Activated T-cell treated with anti-CD3 and anti-CD28 coated beads, Interleukin-2, amount 50 U/mL, for 72 hours (primary cell): ENCODE data around the gene CEP63. TPM values are rescaled to one million over a fixed set of nuclear protein-coding genes. Genes with fewer than 3 reads are reported as not detected.

Source experiments
- ATAC-seq, 2 donors: fragments of 150-1000 bp; cut with Tn5 transposase; replicated peaks in 1 of 2; 2 replicates each; pipeline ENCODE4 v1.10.0; 2021; ENCODE audit warnings: moderate library complexity in 2 of 2, mild to moderate bottlenecking in 1 of 2
- DNase-seq, 2 donors: peaks; one replicate each; pipeline ENCODE4 v3.0.0; 2021 to 2022; ENCODE audit warnings: mixed read lengths in 1 of 2
- H3K27ac Mint-ChIP-seq: one replicate; pipeline ENCODE4 v1.8.0; 2022; ENCODE audit warnings: mild to moderate bottlenecking, moderate library complexity, mixed read lengths
- H3K27me3 Mint-ChIP-seq: one replicate; pipeline ENCODE4 v1.8.0; 2022; ENCODE audit warnings: low read depth, mixed read lengths
- H3K36me3 Mint-ChIP-seq, 2 donors: one replicate each; pipeline ENCODE4 v1.8.0; 2022; ENCODE audit warnings: mixed read lengths in 2 of 2, mild to moderate bottlenecking in 1 of 2; ENCODE audit not compliant: insufficient read depth in 2 of 2
- H3K4me1 Mint-ChIP-seq: one replicate; pipeline ENCODE4 v1.8.0; 2022; ENCODE audit warnings: low read depth, mixed read lengths
- H3K4me3 Mint-ChIP-seq, 2 donors: one replicate each; pipeline ENCODE4 v1.8.0; 2022; ENCODE audit warnings: mild to moderate bottlenecking in 2 of 2, mixed read lengths in 2 of 2, moderate library complexity in 2 of 2
- H3K9me3 Mint-ChIP-seq, 2 donors: one replicate each; pipeline ENCODE4 v1.8.0; 2022; ENCODE audit warnings: mixed read lengths in 2 of 2
- total RNA-seq, 2 donors: library from RNA; stranded (reverse); gene quantifications; one replicate each; pipeline ENCODE4 v1.2.3, GENCODE V29; 2022

Gene CEP63
- total RNA-seq, 2 donors from 2014 or later = 25.1 to 33.6 TPM

- Mint-ChIP-seq H3K4me3 (no peak overlapping the region), H3K9me3 (no peaks in the 10 kb centered on the region), H3K36me3 (no peaks in the 10 kb centered on the region), H3K4me1 (peaks cover 9% of the 10 kb centered on the region), H3K27me3 (peaks cover 13% of the 10 kb centered on the region), H3K27ac (no peak overlapping the region)
- no peak for ATAC-seq
- DNase-seq = no peak
Observed at GRCh38 chr3:134602440-134602814, 116.6 kb downstream of the CEP63 start.

DNA sequence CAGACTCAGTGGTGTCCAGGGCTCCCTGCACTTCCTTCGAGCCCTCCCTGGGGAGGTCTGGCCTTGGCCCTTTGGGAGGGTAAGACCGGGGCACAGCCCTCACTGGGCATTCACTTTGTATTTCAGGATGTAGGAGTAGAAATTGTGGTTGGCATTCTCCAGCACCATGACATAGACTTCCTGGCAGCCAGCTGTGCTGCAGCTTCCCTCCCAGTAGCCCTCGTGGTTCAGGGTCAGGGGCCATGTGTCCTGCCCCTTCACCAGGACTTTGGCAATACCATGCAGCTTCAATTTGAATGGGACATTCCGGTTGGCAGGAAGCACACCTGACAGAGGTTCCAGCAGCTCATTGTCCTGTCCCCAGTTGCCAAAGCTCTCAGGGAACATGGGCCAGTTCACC lies 117.6 kb downstream of the CEP63 start:
- no peaks in the 10 kb centered on the region for H3K9me3 Mint-ChIP-seq
- H3K4me1 Mint-ChIP-seq = peaks cover 9% of the 10 kb centered on the region
- DNase-seq (no peak), ATAC-seq (no peak)
- peaks cover 13% of the 10 kb centered on the region for H3K27me3 Mint-ChIP-seq
- no peak overlapping the region for H3K27ac Mint-ChIP-seq
- H3K36me3 Mint-ChIP-seq = no peaks in the 10 kb centered on the region
- H3K4me3 Mint-ChIP-seq = no peak overlapping the region

GRCh38 chr3:134603956-134604355 lies 118.1 kb downstream of the CEP63 start:
- H3K27me3 Mint-ChIP-seq = peaks cover 13% of the 10 kb centered on the region
- DNase-seq = no peak

GRCh38 chr3:134605556-134605955 lies 119.7 kb downstream of the CEP63 start:
- peaks cover 11% of the 10 kb centered on the region for H3K27me3 Mint-ChIP-seq
- H3K27ac Mint-ChIP-seq = no peak overlapping the region
- peaks cover 7% of the 10 kb centered on the region for H3K4me1 Mint-ChIP-seq
- ATAC-seq (no peak), DNase-seq (no peak)
- no peaks in the 10 kb centered on the region for H3K36me3 Mint-ChIP-seq
- H3K4me3 Mint-ChIP-seq = no peak overlapping the region
- H3K9me3 Mint-ChIP-seq = no peaks in the 10 kb centered on the region

More at GRCh38 chr3:134603956-134604355, 118.1 kb downstream of the CEP63 start:
- Mint-ChIP-seq H3K27ac (no peak overlapping the region), H3K36me3 (no peaks in the 10 kb centered on the region), H3K9me3 (no peaks in the 10 kb centered on the region), H3K4me1 (peaks cover 9% of the 10 kb centered on the region), H3K4me3 (no peak overlapping the region)
- no peak for ATAC-seq

GRCh38 chr3:134606033-134607025 lies 120.5 kb downstream of the CEP63 start:
- DNase-seq (no peak), ATAC-seq (no peak)
- Mint-ChIP-seq H3K4me1 (no peaks in the 10 kb centered on the region), H3K27ac (no peak overlapping the region), H3K4me3 (no peak overlapping the region), H3K27me3 (peaks cover 8% of the 10 kb centered on the region), H3K36me3 (no peaks in the 10 kb centered on the region), H3K9me3 (no peaks in the 10 kb centered on the region)

GRCh38 chr3:134607054-134608022 lies 121.5 kb downstream of the CEP63 start:
- ATAC-seq (no peak), DNase-seq (no peak)
- no peak overlapping the region for H3K27ac Mint-ChIP-seq
- H3K36me3 Mint-ChIP-seq = no peaks in the 10 kb centered on the region
- peaks cover 8% of the 10 kb centered on the region for H3K27me3 Mint-ChIP-seq
- H3K9me3 Mint-ChIP-seq = no peaks in the 10 kb centered on the region
- H3K4me3 Mint-ChIP-seq = no peak overlapping the region
- no peaks in the 10 kb centered on the region for H3K4me1 Mint-ChIP-seq

DNA sequence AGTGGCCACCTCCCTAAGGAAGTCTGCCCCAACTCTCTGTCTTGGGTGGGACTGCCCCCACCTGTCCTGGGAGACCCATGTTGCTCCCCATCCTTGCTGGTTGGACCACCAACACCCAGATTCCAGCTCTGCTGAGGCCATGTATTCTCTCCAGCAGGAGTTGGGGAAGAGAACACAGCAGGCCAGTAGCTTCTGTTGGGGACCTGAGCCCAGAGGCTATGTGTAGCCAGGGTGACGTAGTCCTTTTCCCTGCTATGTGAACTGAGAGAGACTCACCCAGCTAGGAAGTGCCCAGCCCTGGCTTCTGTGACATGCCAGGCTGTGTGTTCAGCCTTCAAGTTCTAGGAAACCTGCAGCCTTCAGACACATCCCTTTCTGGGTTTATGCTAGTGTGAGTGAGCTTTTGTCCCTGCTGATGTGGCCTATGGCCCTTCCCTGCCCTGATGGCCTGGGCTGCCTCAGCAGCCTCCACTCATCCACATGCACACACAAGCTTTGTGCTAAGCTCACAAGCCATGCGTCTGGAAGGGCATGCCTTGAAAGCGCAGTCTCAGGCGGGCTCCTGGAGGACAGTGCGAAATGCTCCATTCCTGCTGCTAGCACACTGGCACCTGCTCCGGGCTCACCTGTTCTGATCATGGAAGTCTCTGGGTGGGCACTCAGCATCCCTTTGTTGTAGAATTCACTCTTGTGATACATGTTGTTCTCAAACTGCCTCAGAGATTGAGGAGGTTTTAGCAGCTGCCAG lies 122.3 kb downstream of the CEP63 start:
- DNase-seq (no peak), ATAC-seq (no peak)
- Mint-ChIP-seq H3K4me1 (no peaks in the 10 kb centered on the region), H3K27me3 (peaks cover 8% of the 10 kb centered on the region), H3K9me3 (no peaks in the 10 kb centered on the region), H3K36me3 (no peaks in the 10 kb centered on the region), H3K27ac (no peak overlapping the region), H3K4me3 (no peak overlapping the region)

- Mint-ChIP-seq H3K4me3 (no peak overlapping the region), H3K9me3 (no peaks in the 10 kb centered on the region), H3K36me3 (no peaks in the 10 kb centered on the region), H3K27ac (no peak overlapping the region), H3K27me3 (peaks cover 8% of the 10 kb centered on the region), H3K4me1 (no peaks in the 10 kb centered on the region)
- ATAC-seq (no peak), DNase-seq (no peak)
Observed at GRCh38 chr3:134608771-134609435, 123.0 kb downstream of the CEP63 start.

- no peak for DNase-seq
- Mint-ChIP-seq H3K27me3 (peaks cover 8% of the 10 kb centered on the region), H3K4me1 (no peaks in the 10 kb centered on the region), H3K36me3 (no peaks in the 10 kb centered on the region), H3K27ac (no peak overlapping the region), H3K4me3 (no peak overlapping the region), H3K9me3 (no peaks in the 10 kb centered on the region)
- no peak for ATAC-seq
Observed at GRCh38 chr3:134609821-134610431, 124.1 kb downstream of the CEP63 start.

GRCh38 chr3:134610432-134611385 lies 124.9 kb downstream of the CEP63 start:
- no peaks in the 10 kb centered on the region for H3K4me1 Mint-ChIP-seq
- H3K4me3 Mint-ChIP-seq = no peak overlapping the region
- H3K27me3 Mint-ChIP-seq = peaks cover 4% of the 10 kb centered on the region
- H3K36me3 Mint-ChIP-seq = no peaks in the 10 kb centered on the region
- ATAC-seq (no peak), DNase-seq (no peak)
- no peaks in the 10 kb centered on the region for H3K9me3 Mint-ChIP-seq
- H3K27ac Mint-ChIP-seq = no peak overlapping the region

GRCh38 chr3:134611516-134611915 lies 125.7 kb downstream of the CEP63 start:
- ATAC-seq (no peak), DNase-seq (no peak)
- Mint-ChIP-seq H3K4me1 (no peaks in the 10 kb centered on the region), H3K9me3 (no peaks in the 10 kb centered on the region), H3K27ac (no peak overlapping the region), H3K4me3 (no peak overlapping the region), H3K36me3 (no peaks in the 10 kb centered on the region), H3K27me3 (no peaks in the 10 kb centered on the region)
